Suprapubic skin (tissue), 3 donors: ENCODE data around the gene PLAAT5.

Experiments
- POLR2A ChIP-seq, 2 donors: fragments of 450-650 bp; IDR thresholded peaks; one replicate each; pipeline ENCODE4 v1.6.1; 2017; ENCODE audit warnings: antibody characterized with exemption in 2 of 2, mild to moderate bottlenecking in 2 of 2, moderate library complexity in 2 of 2
- TF ChIP-seq, protein P1 (sequence below), 2 donors: fragments of 200-600 bp in 1 of 2; fragments of 450-650 bp in 1 of 2; sonication (generic) in 1 of 2; IDR thresholded peaks; one replicate each; pipeline ENCODE4 v1.5.1; 2016 to 2019; ENCODE audit warnings: antibody characterized with exemption in 2 of 2, mild to moderate bottlenecking in 1 of 2, moderate library complexity in 1 of 2

DNA sequence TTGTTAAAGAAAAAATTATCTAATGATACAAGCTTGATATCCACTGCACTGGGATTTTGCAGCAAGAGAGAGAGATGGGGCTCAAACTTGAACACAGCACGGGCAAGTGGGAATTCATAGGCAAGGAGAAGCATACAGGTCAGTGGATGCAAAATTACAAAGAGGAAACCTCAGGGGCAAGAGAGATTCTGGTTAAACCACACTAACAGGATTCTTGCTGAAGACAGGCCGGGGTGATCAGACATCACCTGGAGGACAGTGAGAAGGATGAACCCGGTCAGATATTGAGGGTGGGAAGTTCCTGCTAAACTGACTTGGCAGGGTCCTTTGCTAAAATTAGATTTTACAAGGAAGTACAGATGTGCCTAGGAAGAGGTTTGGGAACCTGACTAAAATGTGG lies 43.1 kb upstream of the PLAAT5 start:
- TF ChIP-seq, protein P1, sequence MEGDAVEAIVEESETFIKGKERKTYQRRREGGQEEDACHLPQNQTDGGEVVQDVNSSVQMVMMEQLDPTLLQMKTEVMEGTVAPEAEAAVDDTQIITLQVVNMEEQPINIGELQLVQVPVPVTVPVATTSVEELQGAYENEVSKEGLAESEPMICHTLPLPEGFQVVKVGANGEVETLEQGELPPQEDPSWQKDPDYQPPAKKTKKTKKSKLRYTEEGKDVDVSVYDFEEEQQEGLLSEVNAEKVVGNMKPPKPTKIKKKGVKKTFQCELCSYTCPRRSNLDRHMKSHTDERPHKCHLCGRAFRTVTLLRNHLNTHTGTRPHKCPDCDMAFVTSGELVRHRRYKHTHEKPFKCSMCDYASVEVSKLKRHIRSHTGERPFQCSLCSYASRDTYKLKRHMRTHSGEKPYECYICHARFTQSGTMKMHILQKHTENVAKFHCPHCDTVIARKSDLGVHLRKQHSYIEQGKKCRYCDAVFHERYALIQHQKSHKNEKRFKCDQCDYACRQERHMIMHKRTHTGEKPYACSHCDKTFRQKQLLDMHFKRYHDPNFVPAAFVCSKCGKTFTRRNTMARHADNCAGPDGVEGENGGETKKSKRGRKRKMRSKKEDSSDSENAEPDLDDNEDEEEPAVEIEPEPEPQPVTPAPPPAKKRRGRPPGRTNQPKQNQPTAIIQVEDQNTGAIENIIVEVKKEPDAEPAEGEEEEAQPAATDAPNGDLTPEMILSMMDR (IDR thresholded peaks at IDR 0.05) = no peak
- no peak for TF ChIP-seq POLR2A (IDR thresholded peaks at IDR 0.05)
